OCI-LY3 (cell line): Measurements from ENCODE around the gene MACROD2.

Experiments used
- H2AFZ ChIP-seq: fragments of 200-600, 300-600 bp; shearing (Covaris generic); 2 replicates; pipeline ENCODE4 v1.6.0; 2014; ENCODE audit warnings: antibody characterized with exemption, low read depth, low read length
- H3K27ac ChIP-seq: fragments of 200-600, 300-600 bp; sonication (generic); 2 replicates; pipeline ENCODE4 v1.5.1; 2014; ENCODE audit warnings: mild to moderate bottlenecking, low read length, moderate library complexity, mixed read lengths
- H3K27me3 ChIP-seq: fragments of 200-600, 300-600 bp; sonication (generic); 2 replicates; pipeline ENCODE4 v1.6.1; 2014; ENCODE audit warnings: low read depth, low read length, mixed read lengths
- H3K36me3 ChIP-seq: fragments of 200-600, 300-600 bp; sonication (generic); replicated peaks from 2 replicates; pipeline ENCODE3; 2014; ENCODE audit warnings: low read depth, low read length, mixed read lengths
- H3K4me1 ChIP-seq: fragments of 300-600, 200-600 bp; sonication (generic); 2 replicates; pipeline ENCODE4 v1.6.1; 2014; ENCODE audit warnings: low read length, mixed read lengths
- H3K4me2 ChIP-seq: fragments of 200-600, 300-600 bp; sonication (generic); 2 replicates; pipeline ENCODE4 v1.6.1; 2014; ENCODE audit warnings: low read length, mixed read lengths
- H3K4me3 ChIP-seq: fragments of 300-600, 200-600 bp; sonication (generic); 2 replicates; pipeline ENCODE4 v1.5.1; 2014; ENCODE audit warnings: antibody characterized with exemption, mild to moderate bottlenecking, low read length, moderate library complexity
- H3K79me2 ChIP-seq: fragments of 300-600, 200-600 bp; shearing (Covaris generic); 2 replicates; pipeline ENCODE4 v1.6.1; 2014; ENCODE audit warnings: mild to moderate bottlenecking, low read length, mixed read lengths
- H3K9ac ChIP-seq: fragments of 300-600, 200-600 bp; shearing (Covaris generic); 2 replicates; pipeline ENCODE4 v1.6.0; 2014; ENCODE audit warnings: mild to moderate bottlenecking, low read length, moderate library complexity
- H3K9me3 ChIP-seq: fragments of 200-600, 300-600 bp; shearing (Covaris generic); 2 replicates; pipeline ENCODE4 v1.6.1; 2014; ENCODE audit warnings: low read length, mixed read lengths; ENCODE audit not compliant: insufficient read depth
- H4K20me1 ChIP-seq: fragments of 200-600, 300-600 bp; sonication (generic); 2 replicates; pipeline ENCODE4 v1.6.1; 2016; ENCODE audit warnings: low read length, mixed read lengths; ENCODE audit not compliant: insufficient read depth
- EZH2phosphoT487 ChIP-seq: fragments of 200-600 bp; shearing (Covaris generic); IDR thresholded peaks from 2 replicates; pipeline ENCODE4 v1.6.1; 2018; ENCODE audit warnings: antibody characterized with exemption, mixed run types, low read depth
- TF ChIP-seq, protein P1 (sequence below): fragments of 200-600, 300-600 bp; sonication (generic); IDR thresholded peaks from 2 replicates; pipeline ENCODE4 v1.5.1; 2014; ENCODE audit warnings: antibody characterized with exemption, low read length, low read depth

The MACROD2 gene

DNA sequence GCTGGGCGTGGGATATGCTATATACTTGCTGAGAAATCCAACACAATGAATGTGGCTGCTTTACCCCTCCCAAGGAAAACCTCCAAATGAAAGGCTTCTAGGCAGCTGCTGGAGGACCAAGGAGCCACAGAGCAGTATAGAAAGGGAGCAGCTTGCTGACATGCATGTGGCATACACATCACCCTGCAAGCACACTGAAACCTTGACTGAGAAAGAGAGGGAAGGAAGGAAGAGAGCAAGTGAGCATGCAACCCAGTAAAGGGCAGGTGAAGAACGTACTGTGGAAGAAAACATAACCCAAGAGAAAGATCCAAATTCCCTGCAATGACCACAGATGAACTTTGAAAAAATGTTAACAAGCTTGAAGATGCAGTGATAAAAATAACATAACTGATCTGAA, 2034.9 kb downstream of the MACROD2 start:
- Histone ChIP-seq H3K79me2 (peaks cover 68% of the 10 kb centered on the region), H3K27me3 (no peaks in the 10 kb centered on the region), H3K9ac (no peak overlapping the region), H4K20me1 (peaks cover 76% of the 10 kb centered on the region), H3K27ac (no peak overlapping the region), H3K4me2 (0 out of 2 replicates have a peak overlapping the region, but pooled peaks have one; percentile 1), H3K4me1 (peaks cover 45% of the 10 kb centered on the region), H3K9me3 (no peaks in the 10 kb centered on the region), H3K36me3 (peaks cover 42% of the 10 kb centered on the region), H2AFZ (no peak overlapping the region), H3K4me3 (no peak overlapping the region)
- TF ChIP-seq EZH2phosphoT487 = no peak
- TF ChIP-seq, protein P1, sequence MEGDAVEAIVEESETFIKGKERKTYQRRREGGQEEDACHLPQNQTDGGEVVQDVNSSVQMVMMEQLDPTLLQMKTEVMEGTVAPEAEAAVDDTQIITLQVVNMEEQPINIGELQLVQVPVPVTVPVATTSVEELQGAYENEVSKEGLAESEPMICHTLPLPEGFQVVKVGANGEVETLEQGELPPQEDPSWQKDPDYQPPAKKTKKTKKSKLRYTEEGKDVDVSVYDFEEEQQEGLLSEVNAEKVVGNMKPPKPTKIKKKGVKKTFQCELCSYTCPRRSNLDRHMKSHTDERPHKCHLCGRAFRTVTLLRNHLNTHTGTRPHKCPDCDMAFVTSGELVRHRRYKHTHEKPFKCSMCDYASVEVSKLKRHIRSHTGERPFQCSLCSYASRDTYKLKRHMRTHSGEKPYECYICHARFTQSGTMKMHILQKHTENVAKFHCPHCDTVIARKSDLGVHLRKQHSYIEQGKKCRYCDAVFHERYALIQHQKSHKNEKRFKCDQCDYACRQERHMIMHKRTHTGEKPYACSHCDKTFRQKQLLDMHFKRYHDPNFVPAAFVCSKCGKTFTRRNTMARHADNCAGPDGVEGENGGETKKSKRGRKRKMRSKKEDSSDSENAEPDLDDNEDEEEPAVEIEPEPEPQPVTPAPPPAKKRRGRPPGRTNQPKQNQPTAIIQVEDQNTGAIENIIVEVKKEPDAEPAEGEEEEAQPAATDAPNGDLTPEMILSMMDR = no peak

DNA sequence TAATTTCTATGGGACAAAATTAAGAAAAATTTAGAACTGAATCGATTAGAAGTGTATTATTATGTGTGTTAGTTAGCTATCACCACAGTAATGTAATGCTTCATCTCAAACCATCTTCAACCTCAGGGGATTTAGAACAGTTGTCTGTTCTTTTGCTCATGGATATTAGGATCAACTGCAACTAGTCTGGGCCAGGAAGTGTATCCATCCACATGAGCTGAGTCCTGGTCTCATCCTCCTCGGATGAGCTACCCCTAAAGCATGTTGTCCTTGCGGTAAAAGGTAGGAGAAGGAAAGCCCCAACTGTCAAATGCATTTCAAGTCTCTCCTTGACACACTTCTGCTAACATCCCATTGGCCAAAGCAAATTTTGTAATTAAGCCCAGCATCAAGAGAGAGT, 2040.3 kb downstream of the MACROD2 start:
- Histone ChIP-seq H3K9me3 (no peaks in the 10 kb centered on the region), H3K4me2 (no peak overlapping the region), H3K4me3 (no peak overlapping the region), H3K27me3 (no peaks in the 10 kb centered on the region), H2AFZ (no peak overlapping the region), H3K36me3 (peaks cover 33% of the 10 kb centered on the region), H3K79me2 (peaks cover 67% of the 10 kb centered on the region), H3K4me1 (peaks cover 15% of the 10 kb centered on the region), H3K9ac (no peak overlapping the region), H3K27ac (no peak overlapping the region), H4K20me1 (peaks cover 79% of the 10 kb centered on the region)
- TF ChIP-seq, protein P1 = no peak
- TF ChIP-seq EZH2phosphoT487 = no peak

DNA sequence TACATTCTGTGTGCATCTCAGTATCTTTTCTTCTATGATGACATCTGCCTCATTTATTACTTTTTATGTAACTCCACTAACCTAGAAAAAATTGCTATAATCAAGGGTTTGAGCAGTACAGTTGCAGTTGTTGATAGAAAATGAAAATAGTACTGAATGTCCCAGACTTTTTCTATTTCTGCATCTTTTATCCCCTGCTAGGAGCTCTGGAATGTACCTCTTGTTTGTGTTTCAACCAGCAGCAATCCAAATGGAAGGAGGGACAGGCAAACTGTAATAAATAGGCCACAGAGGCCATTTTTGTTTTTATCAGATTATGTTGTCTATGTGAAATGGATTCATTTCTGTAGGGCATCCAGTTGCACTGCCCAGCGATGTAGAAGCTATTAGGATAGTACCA, 2041.0 kb downstream of the MACROD2 start:
- Histone ChIP-seq H3K27ac (no peak overlapping the region), H3K36me3 (peaks cover 37% of the 10 kb centered on the region), H3K9ac (no peak overlapping the region), H3K4me2 (no peak overlapping the region), H3K9me3 (no peaks in the 10 kb centered on the region), H3K27me3 (no peaks in the 10 kb centered on the region), H3K4me3 (no peak overlapping the region), H2AFZ (no peak overlapping the region), H3K79me2 (peaks cover 69% of the 10 kb centered on the region), H3K4me1 (peaks cover 21% of the 10 kb centered on the region), H4K20me1 (peaks cover 82% of the 10 kb centered on the region)
- TF ChIP-seq, protein P1 = no peak
- no peak for TF ChIP-seq EZH2phosphoT487

DNA sequence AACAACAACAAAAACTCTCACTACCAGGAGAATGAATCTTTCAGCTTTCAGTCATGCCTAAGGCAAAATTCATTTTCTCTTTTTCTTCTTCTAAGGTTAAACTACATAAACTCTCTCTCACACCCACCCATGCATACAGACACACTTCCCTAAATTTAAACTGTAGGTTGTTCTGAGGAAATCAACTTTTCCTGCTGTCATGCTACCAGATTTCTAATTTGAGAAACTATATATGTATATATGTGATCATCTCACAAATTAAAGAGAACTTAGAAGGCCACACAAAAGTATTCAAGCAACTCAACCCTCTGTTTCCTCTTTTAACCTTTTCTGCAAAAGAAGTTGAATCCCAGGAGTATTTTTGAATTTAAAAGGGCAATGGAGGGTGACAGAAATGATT, 2045.4 kb downstream of the MACROD2 start:
- Histone ChIP-seq H3K9me3 (no peaks in the 10 kb centered on the region), H3K36me3 (peaks cover 81% of the 10 kb centered on the region), H3K27ac (no peak overlapping the region), H4K20me1 (peaks cover 77% of the 10 kb centered on the region), H3K4me3 (no peak overlapping the region), H3K27me3 (no peaks in the 10 kb centered on the region), H3K4me2 (no peak overlapping the region; the same call in 1 of the 2 replicates), H2AFZ (no peak overlapping the region), H3K4me1 (peaks cover 21% of the 10 kb centered on the region), H3K79me2 (peaks cover 60% of the 10 kb centered on the region), H3K9ac (no peak overlapping the region)
- TF ChIP-seq, protein P1 = no peak
- TF ChIP-seq EZH2phosphoT487 = no peak
